Measurements from ENCODE around the gene FCN2.

DNA sequence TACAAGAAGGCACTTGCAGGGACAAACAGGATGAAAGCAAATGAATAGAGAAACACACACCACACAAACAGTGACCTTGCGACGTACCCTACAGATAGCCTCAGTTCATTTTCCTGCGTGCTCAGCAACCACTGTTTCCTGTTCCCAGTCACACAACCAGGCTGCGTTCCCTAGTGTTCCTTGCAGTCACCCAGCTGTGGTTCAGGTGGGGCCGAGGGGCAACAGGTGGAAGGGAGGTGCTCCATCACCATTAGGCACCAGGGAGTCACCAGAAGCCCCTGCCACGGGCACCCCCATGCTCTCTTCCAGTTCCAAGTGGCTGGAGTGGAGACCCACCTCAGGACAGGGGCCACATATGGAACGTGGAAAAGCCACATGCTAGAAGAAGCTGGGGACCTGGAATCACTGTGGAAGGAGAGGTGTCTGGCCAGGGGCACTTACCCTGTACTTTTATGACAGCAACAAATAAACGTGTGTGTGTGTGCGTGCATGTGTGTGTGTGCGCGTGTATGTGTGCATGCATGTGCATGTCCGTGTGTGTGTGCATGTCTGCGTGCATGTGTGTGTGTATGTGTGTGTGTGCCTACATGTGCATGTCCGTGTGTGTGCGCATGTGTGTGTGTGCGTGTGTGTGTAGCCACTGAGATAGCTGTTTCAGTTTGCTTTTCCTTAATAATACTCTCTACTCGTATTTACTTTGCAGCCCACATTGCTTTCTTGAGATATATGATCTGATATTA lies 18.8 kb upstream of the FCN2 start:
- TF ChIP-seq CTCF (conservative IDR thresholded peaks at IDR 0.05 in 1 of 2, IDR thresholded peaks at IDR 0.05 in 1 of 2; ENCODE audit: extremely low read depth in 1 of 2, insufficient read depth in 1 of 2, low read depth in 1 of 2, low read length in 2 of 2): no peak
- TF ChIP-seq EZH2 (IDR thresholded peaks at IDR 0.05; ENCODE audit: borderline replicate concordance, low read length): no peak

All from mammary epithelial cell (primary cell).